ENCODE data around the gene G2E3.
"Not testable (repeated sequence)": the region's sequence is repeated elsewhere in the genome, so short reads cannot be mapped to it uniquely, and the experiment has no call there.

The G2E3 gene

GRCh38 chr14:30541318-30541717 is 17.6 kb upstream of the G2E3 start:
- no peak for TF ChIP-seq CTCF (IDR thresholded peaks at IDR 0.05; ENCODE audit: control insufficient read depth, insufficient read depth, low read depth, low read length, missing control alignments)

GRCh38 chr14:30546735-30547134 is 12.2 kb upstream of the G2E3 start:
- not testable (repeated sequence) for DNase-seq (ENCODE audit: low read depth); H3K4me3 ChIP-seq (ENCODE audit: control insufficient read depth, low read depth, low read length)

More at GRCh38 chr14:30541318-30541717, 17.6 kb upstream of the G2E3 start:
- no peak for DNase-seq (ENCODE audit: low read depth)
- H3K4me3 ChIP-seq (ENCODE audit: control insufficient read depth, low read depth, low read length) = no peak overlapping the region

GRCh38 chr14:30547388-30548048 is 11.4 kb upstream of the G2E3 start:
- DNase-seq (ENCODE audit: low read depth) = no peak
- no peak overlapping the region for H3K4me3 ChIP-seq (ENCODE audit: control insufficient read depth, low read depth, low read length)
- no peak for TF ChIP-seq CTCF (IDR thresholded peaks at IDR 0.05; ENCODE audit: control insufficient read depth, insufficient read depth, low read depth, low read length, missing control alignments)

GRCh38 chr14:30550335-30550734 is 8.6 kb upstream of the G2E3 start:
- no peak for DNase-seq (ENCODE audit: low read depth)
- TF ChIP-seq CTCF (IDR thresholded peaks at IDR 0.05; ENCODE audit: control insufficient read depth, insufficient read depth, low read depth, low read length, missing control alignments) = no peak
- no peak overlapping the region for H3K4me3 ChIP-seq (ENCODE audit: control insufficient read depth, low read depth, low read length)

GRCh38 chr14:30551460-30551859 is 7.5 kb upstream of the G2E3 start:
- no peak for TF ChIP-seq CTCF (IDR thresholded peaks at IDR 0.05; ENCODE audit: control insufficient read depth, insufficient read depth, low read depth, low read length, missing control alignments)
- DNase-seq (ENCODE audit: low read depth) = no peak
- H3K4me3 ChIP-seq (ENCODE audit: control insufficient read depth, low read depth, low read length) = no peak overlapping the region

GRCh38 chr14:30553311-30553989 is 5.5 kb upstream of the G2E3 start:
- H3K4me3 ChIP-seq (ENCODE audit: control insufficient read depth, low read depth, low read length) = no peak overlapping the region
- no peak for TF ChIP-seq CTCF (IDR thresholded peaks at IDR 0.05; ENCODE audit: control insufficient read depth, insufficient read depth, low read depth, low read length, missing control alignments)
- no peak for DNase-seq (ENCODE audit: low read depth)

GRCh38 chr14:30558362-30558674 is 640 bp upstream of the G2E3 start:
- DNase-seq (ENCODE audit: low read depth) = no peak
- no peak for TF ChIP-seq CTCF (IDR thresholded peaks at IDR 0.05; ENCODE audit: control insufficient read depth, insufficient read depth, low read depth, low read length, missing control alignments)

More at GRCh38 chr14:30558362-30558674, 640 bp upstream of the G2E3 start:
- peak overlapping the region; percentile 93 for H3K4me3 ChIP-seq (ENCODE audit: control insufficient read depth, low read depth, low read length)
